ENCODE results near the gene SLC29A1. TPM values are rescaled to one million over a fixed set of nuclear protein-coding genes. Genes with fewer than 3 reads are reported as not detected.
"Not testable (repeated sequence)": the region's sequence is repeated elsewhere in the genome, so short reads cannot be mapped to it uniquely, and the experiment has no call there.

The SLC29A1 gene
- total RNA-seq, 1 donor from 2014 or later, result 17.3 TPM

- DNase-seq (no peak), ATAC-seq (ENCODE audit: low read depth) (no peak)
- no peak overlapping the region for H3K4me3 Mint-ChIP-seq
- no peaks in the 10 kb centered on the region for H3K36me3 Mint-ChIP-seq (ENCODE audit: low read depth)
- intact Hi-C loops (cut with micrococcal nuclease), result no loop called here
- TF ChIP-seq CTCF (IDR thresholded peaks at IDR 0.05), result no peak
- ChIA-PET POLR2A (no interaction called here), CTCF (no interaction called here)
- H3K4me1 Mint-ChIP-seq, result no peaks in the 10 kb centered on the region
- no peaks in the 10 kb centered on the region for H3K9me3 Mint-ChIP-seq
- peaks cover 6% of the 10 kb centered on the region for H3K27me3 Mint-ChIP-seq
- H3K27ac Mint-ChIP-seq, result no peak overlapping the region
Observed at GRCh38 chr6:44194326-44194725, 29.1 kb upstream of the SLC29A1 start.

- H3K27ac Mint-ChIP-seq; POLR2A ChIA-PET; H3K4me1 Mint-ChIP-seq; DNase-seq; ATAC-seq (ENCODE audit: low read depth); H3K27me3 Mint-ChIP-seq; H3K9me3 Mint-ChIP-seq; intact Hi-C loops (cut with micrococcal nuclease); H3K4me3 Mint-ChIP-seq; H3K36me3 Mint-ChIP-seq (ENCODE audit: low read depth): not testable (repeated sequence)
- CTCF ChIA-PET, result interaction anchor here (0.9 kb wide), 1 partner anchor 23 kb away, joined by 3 read pairs; no protein-coding TSS in a partner anchor
Observed at GRCh38 chr6:44196351-44196750, 27.0 kb upstream of the SLC29A1 start.

GRCh38 chr6:44198684-44199083 is 24.7 kb upstream of the SLC29A1 start:
- H3K27me3 Mint-ChIP-seq, result peaks cover 1% of the 10 kb centered on the region
- no peaks in the 10 kb centered on the region for H3K9me3 Mint-ChIP-seq
- no peak overlapping the region for H3K4me3 Mint-ChIP-seq
- ChIA-PET POLR2A (no interaction called here), CTCF (no interaction called here)
- no peaks in the 10 kb centered on the region for H3K36me3 Mint-ChIP-seq (ENCODE audit: low read depth)
- no peak for TF ChIP-seq CTCF (IDR thresholded peaks at IDR 0.05)
- intact Hi-C loops (cut with micrococcal nuclease), result no loop called here
- no peak for ATAC-seq (ENCODE audit: low read depth)
- H3K4me1 Mint-ChIP-seq, result no peaks in the 10 kb centered on the region
- no peak overlapping the region for H3K27ac Mint-ChIP-seq
- no peak for DNase-seq

- Mint-ChIP-seq H3K36me3 (ENCODE audit: low read depth) (no peaks in the 10 kb centered on the region), H3K4me3 (no peak overlapping the region), H3K27ac (no peak overlapping the region), H3K9me3 (no peaks in the 10 kb centered on the region), H3K27me3 (peaks cover 1% of the 10 kb centered on the region), H3K4me1 (no peaks in the 10 kb centered on the region)
- ATAC-seq (ENCODE audit: low read depth), result no peak
- CTCF ChIA-PET, result no interaction called here
- intact Hi-C loops (cut with micrococcal nuclease), result no loop called here
- no peak for TF ChIP-seq CTCF (IDR thresholded peaks at IDR 0.05)
- POLR2A ChIA-PET, result interaction anchor here (0.7 kb wide), 1 partner anchor 176 kb away, joined by 4 read pairs; no protein-coding TSS in a partner anchor
- no peak for DNase-seq
Observed at GRCh38 chr6:44199883-44200282, 23.5 kb upstream of the SLC29A1 start.

- ChIA-PET POLR2A (no interaction called here), CTCF (no interaction called here)
- DNase-seq, result no peak
- peaks cover 1% of the 10 kb centered on the region for H3K27me3 Mint-ChIP-seq
- no peaks in the 10 kb centered on the region for H3K9me3 Mint-ChIP-seq
- H3K27ac Mint-ChIP-seq, result no peak overlapping the region
- no peak overlapping the region for H3K4me3 Mint-ChIP-seq
- intact Hi-C loops (cut with micrococcal nuclease), result no loop called here
- no peaks in the 10 kb centered on the region for H3K4me1 Mint-ChIP-seq
- H3K36me3 Mint-ChIP-seq (ENCODE audit: low read depth), result no peaks in the 10 kb centered on the region
- ATAC-seq (ENCODE audit: low read depth), result no peak
- TF ChIP-seq CTCF (IDR thresholded peaks at IDR 0.05), result no peak
Observed at GRCh38 chr6:44201200-44201599, 22.2 kb upstream of the SLC29A1 start.

GRCh38 chr6:44201638-44202303 is 21.6 kb upstream of the SLC29A1 start:
- ChIA-PET CTCF (no interaction called here), POLR2A (no interaction called here)
- H3K27ac Mint-ChIP-seq, result no peak overlapping the region
- H3K36me3 Mint-ChIP-seq (ENCODE audit: low read depth), result no peaks in the 10 kb centered on the region
- no peaks in the 10 kb centered on the region for H3K4me1 Mint-ChIP-seq
- peaks cover 2% of the 10 kb centered on the region for H3K27me3 Mint-ChIP-seq
- DNase-seq (no peak), ATAC-seq (ENCODE audit: low read depth) (no peak)
- no peak for TF ChIP-seq CTCF (IDR thresholded peaks at IDR 0.05)
- H3K4me3 Mint-ChIP-seq, result no peak overlapping the region
- intact Hi-C loops (cut with micrococcal nuclease), result no loop called here
- H3K9me3 Mint-ChIP-seq, result no peaks in the 10 kb centered on the region

Data from activated B cell treated with CpG ODN at 0.5 μM for 24 hours (primary cell).